ENCODE results near the gene ERGIC1.
"Not testable (repeated sequence)": the region's sequence is repeated elsewhere in the genome, so short reads cannot be mapped to it uniquely, and the experiment has no call there.

Gene ERGIC1

GRCh38 chr5:172807766-172808311, 26.2 kb upstream of the ERGIC1 start:
- in situ Hi-C loops (cut with HindIII; ENCODE audit: low sequenced_read_pairs) = no loop called here
- DNase-seq (ENCODE audit: low read depth) = no peak
- no peak overlapping the region for H3K4me3 ChIP-seq (ENCODE audit: low read depth, low read length)
- no peak for TF ChIP-seq CTCF (IDR thresholded peaks at IDR 0.05; ENCODE audit: low read depth, low read length, missing control alignments)

GRCh38 chr5:172809774-172810173, 24.3 kb upstream of the ERGIC1 start:
- TF ChIP-seq CTCF (IDR thresholded peaks at IDR 0.05; ENCODE audit: low read depth, low read length, missing control alignments) = no peak
- DNase-seq (ENCODE audit: low read depth) = no peak
- in situ Hi-C loops (cut with HindIII; ENCODE audit: low sequenced_read_pairs) = no loop called here
- H3K4me3 ChIP-seq (ENCODE audit: low read depth, low read length) = no peak overlapping the region

GRCh38 chr5:172810996-172811395, 23.1 kb upstream of the ERGIC1 start:
- in situ Hi-C loops (cut with HindIII; ENCODE audit: low sequenced_read_pairs); DNase-seq (ENCODE audit: low read depth); H3K4me3 ChIP-seq (ENCODE audit: low read depth, low read length): not testable (repeated sequence)

GRCh38 chr5:172815631-172816030, 18.4 kb upstream of the ERGIC1 start:
- TF ChIP-seq CTCF (IDR thresholded peaks at IDR 0.05; ENCODE audit: low read depth, low read length, missing control alignments) = no peak
- no peak for DNase-seq (ENCODE audit: low read depth)
- no peak overlapping the region for H3K4me3 ChIP-seq (ENCODE audit: low read depth, low read length)
- in situ Hi-C loops (cut with HindIII; ENCODE audit: low sequenced_read_pairs) = loop anchor here (5.0 kb wide), 1 partner anchor 38 kb away; no protein-coding TSS in a partner anchor

GRCh38 chr5:172816925-172817562, 17.0 kb upstream of the ERGIC1 start:
- TF ChIP-seq CTCF (IDR thresholded peaks at IDR 0.05; ENCODE audit: low read depth, low read length, missing control alignments) = no peak
- in situ Hi-C loops (cut with HindIII; ENCODE audit: low sequenced_read_pairs) = loop anchor here (5.0 kb wide), 1 partner anchor 40 kb away; no protein-coding TSS in a partner anchor
- no peak overlapping the region for H3K4me3 ChIP-seq (ENCODE audit: low read depth, low read length)
- DNase-seq (ENCODE audit: low read depth) = no peak

GRCh38 chr5:172817664-172818063, 16.4 kb upstream of the ERGIC1 start:
- in situ Hi-C loops (cut with HindIII; ENCODE audit: low sequenced_read_pairs) = loop anchor here (5.0 kb wide), 1 partner anchor 40 kb away; no protein-coding TSS in a partner anchor
- TF ChIP-seq CTCF (IDR thresholded peaks at IDR 0.05; ENCODE audit: low read depth, low read length, missing control alignments) = no peak
- H3K4me3 ChIP-seq (ENCODE audit: low read depth, low read length) = no peak overlapping the region
- DNase-seq (ENCODE audit: low read depth) = no peak

GRCh38 chr5:172818081-172818480, 16.0 kb upstream of the ERGIC1 start:
- DNase-seq (ENCODE audit: low read depth) = no peak
- in situ Hi-C loops (cut with HindIII; ENCODE audit: low sequenced_read_pairs) = loop anchor here (5.0 kb wide), 1 partner anchor 41 kb away; no protein-coding TSS in a partner anchor
- no peak for TF ChIP-seq CTCF (IDR thresholded peaks at IDR 0.05; ENCODE audit: low read depth, low read length, missing control alignments)
- no peak overlapping the region for H3K4me3 ChIP-seq (ENCODE audit: low read depth, low read length)
